IMR-90 (cell line): ENCODE measurements around the gene SCAF11. TPM values are rescaled to one million over a fixed set of nuclear protein-coding genes. Genes with fewer than 3 reads are reported as not detected.

ENCODE experiments used
- ATAC-seq: fragments of 200-7000 bp; cut with Tn5 transposase; 2 replicates; pipeline ENCODE4 v1.9.1; 2020; ENCODE audit warnings: low read depth, mild to moderate bottlenecking, moderate library complexity
- BruUV-seq: library from RNA; stranded (reverse); fragments of 400-500 nt; replicated peaks from 2 replicates; lab custom pipeline; 2021; lab: Mats Ljungman, UMichigan
- CTCF ChIA-PET: fragments of 300-600 bp; formaldehyde crosslinking; extraction: SDS; loops from one replicate; lab custom pipeline; 2021; ENCODE audit warnings: antibody characterized with exemption; lab: Yijun Ruan, JAX
- POLR2A ChIA-PET: fragments of 300-600 bp; sonication (Branson Sonifier 250); formaldehyde crosslinking; loops from one replicate; lab custom pipeline; 2022; ENCODE audit warnings: antibody characterized with exemption; ENCODE audit not compliant: unreplicated experiment; lab: Charles Lee
- DNase-seq: peaks from one replicate; pipeline ENCODE4 v3.0.0; 2013
- H2AFZ ChIP-seq: replicated peaks from 2 replicates; pipeline ENCODE3; 2013; ENCODE audit warnings: low read length, mild to moderate bottlenecking; ENCODE audit not compliant: poor library complexity
- H2AK5ac ChIP-seq: 2 replicates; pipeline ENCODE4 v1.6.1; 2013; ENCODE audit warnings: low read depth, low read length, inconsistent platforms
- H2AK9ac ChIP-seq: replicated peaks from 2 replicates; pipeline ENCODE3; 2013; ENCODE audit warnings: mild to moderate bottlenecking, low read depth, low read length, moderate library complexity; ENCODE audit not compliant: poor library complexity
- H2BK120ac ChIP-seq: 2 replicates; pipeline ENCODE4 v1.6.1; 2013; ENCODE audit warnings: low read depth, low read length, inconsistent platforms
- H2BK15ac ChIP-seq: 3 replicates; pipeline ENCODE4 v1.6.1; 2013; ENCODE audit warnings: low read depth, low read length, inconsistent platforms
- H2BK20ac ChIP-seq: 2 replicates; pipeline ENCODE4 v1.6.1; 2013; ENCODE audit warnings: low read depth, mild to moderate bottlenecking, inconsistent platforms, low read length, moderate library complexity
- H2BK5ac ChIP-seq: 2 replicates; pipeline ENCODE4 v1.6.1; 2013; ENCODE audit warnings: mild to moderate bottlenecking, low read depth, low read length, inconsistent platforms; ENCODE audit not compliant: poor library complexity, severe bottlenecking
- H3K14ac ChIP-seq: replicated peaks from 2 replicates; pipeline ENCODE4 v1.6.1; 2013; ENCODE audit warnings: low read depth, low read length, inconsistent platforms
- H3K18ac ChIP-seq: 2 replicates; pipeline ENCODE4 v1.6.1; 2013; ENCODE audit warnings: low read depth, low read length, control low read depth
- H3K23ac ChIP-seq: 2 replicates; pipeline ENCODE4 v1.6.1; 2013; ENCODE audit warnings: low read depth, low read length, inconsistent platforms
- H3K27ac ChIP-seq: 2 replicates; pipeline ENCODE4 v1.5.1; 2013; ENCODE audit warnings: mild to moderate bottlenecking, control low read depth, low read length; ENCODE audit not compliant: insufficient read depth
- H3K27me3 ChIP-seq: 2 replicates; pipeline ENCODE4 v1.6.1; 2013; ENCODE audit warnings: low read length; ENCODE audit not compliant: control insufficient read depth, insufficient read depth
- H3K36me3 ChIP-seq: 2 replicates; pipeline ENCODE4 v1.6.1; 2013; ENCODE audit warnings: low read length, mixed read lengths; ENCODE audit not compliant: control insufficient read depth, insufficient read depth
- H3K4ac ChIP-seq: 2 replicates; pipeline ENCODE4 v1.6.1; 2013; ENCODE audit warnings: low read depth, low read length, inconsistent platforms
- H3K4me1 ChIP-seq: 2 replicates; pipeline ENCODE4 v1.6.1; 2013; ENCODE audit warnings: low read length, mixed read lengths; ENCODE audit not compliant: control insufficient read depth, insufficient read depth
- H3K4me2 ChIP-seq: 2 replicates; pipeline ENCODE4 v1.6.1; 2013; ENCODE audit warnings: low read depth, mild to moderate bottlenecking, control low read depth, low read length, moderate library complexity
- H3K4me3 ChIP-seq: 2 replicates; pipeline ENCODE4 v1.5.1; 2013; ENCODE audit warnings: low read depth, mild to moderate bottlenecking, control low read depth, low read length, moderate library complexity; ENCODE audit not compliant: insufficient read depth
- H3K56ac ChIP-seq: 2 replicates; pipeline ENCODE4 v1.6.1; 2013; ENCODE audit warnings: low read length, inconsistent platforms; ENCODE audit not compliant: insufficient read depth; ENCODE audit errors: extremely low read depth
- H3K79me1 ChIP-seq, 2 experiments: 2 replicates each; pipeline ENCODE4 v1.6.1; 2013; ENCODE audit warnings: low read length in 2 of 2, inconsistent platforms in 1 of 2, low read depth in 1 of 2
- H3K9ac ChIP-seq: 2 replicates; pipeline ENCODE4 v1.6.1; 2013; ENCODE audit warnings: low read depth, low read length, control low read depth
- H3K9me1 ChIP-seq: 2 replicates; pipeline ENCODE4 v1.6.1; 2013; ENCODE audit warnings: low read length, inconsistent platforms; ENCODE audit not compliant: insufficient read depth
- H3K9me3 ChIP-seq: 2 replicates; pipeline ENCODE4 v1.6.1; 2013; ENCODE audit warnings: low read length; ENCODE audit not compliant: control insufficient read depth, insufficient read depth
- H4K20me1 ChIP-seq: 2 replicates; pipeline ENCODE4 v1.6.1; 2013; ENCODE audit warnings: low read length, inconsistent platforms; ENCODE audit not compliant: insufficient read depth
- H4K5ac ChIP-seq: 2 replicates; pipeline ENCODE4 v1.6.1; 2013; ENCODE audit warnings: mild to moderate bottlenecking, low read depth, low read length, control low read depth
- H4K8ac ChIP-seq, 2 experiments: 2 replicates each; pipeline ENCODE4 v1.6.1; 2013; ENCODE audit warnings: low read depth in 2 of 2, low read length in 2 of 2, control low read depth in 1 of 2, inconsistent platforms in 1 of 2
- H4K91ac ChIP-seq: 2 replicates; pipeline ENCODE4 v1.6.1; 2013; ENCODE audit warnings: low read depth, low read length, inconsistent platforms; ENCODE audit not compliant: insufficient read depth
- BHLHE40 ChIP-seq: fragments of 150-350 bp; IDR thresholded peaks from 2 replicates; pipeline ENCODE4 v1.6.1; 2016; ENCODE audit warnings: mild to moderate bottlenecking, low read depth, low read length
- CEBPB ChIP-seq: IDR thresholded peaks from 2 replicates; pipeline ENCODE4 v1.6.1; 2012; ENCODE audit warnings: low read depth, low read length, improper control_type of control experiment
- ELK1 ChIP-seq: fragments of 150-350 bp; IDR thresholded peaks from 2 replicates; pipeline ENCODE4 v1.6.1; 2016; ENCODE audit warnings: low read depth, mild to moderate bottlenecking, low read length, moderate library complexity, borderline replicate concordance
- RCOR1 ChIP-seq: IDR thresholded peaks from 2 replicates; pipeline ENCODE4 v1.6.1; 2012; ENCODE audit warnings: mild to moderate bottlenecking, low read length, improper control_type of control experiment; ENCODE audit not compliant: insufficient replicate concordance
- SMC3 ChIP-seq: fragments of 150-350 bp; IDR thresholded peaks from 2 replicates; pipeline ENCODE4 v1.6.1; 2016; ENCODE audit warnings: low read depth, mild to moderate bottlenecking, antibody characterized with exemption, low read length, moderate library complexity
- WGBS, 2 experiments: methylation state at CpG; one replicate each; pipeline versions ENCODE4 v1.1.5 to v1.1.7; 2013; ENCODE audit warnings: missing lambda C conversion rate in 2 of 2; ENCODE audit not compliant: insufficient read length in 1 of 2; ENCODE audit errors: extremely low coverage in 2 of 2; 5-methylcytosine and 5-hydroxymethylcytosine counted together
- dilution Hi-C: fragments of 300-500 bp; cut with HindIII; formaldehyde crosslinking; loops from one replicate; pipeline ENCODE4 v1.14.3; 2018; ENCODE audit warnings: low sequenced_read_pairs; ENCODE audit not compliant: unreplicated experiment
- in situ Hi-C: fragments of 300-500 bp; cut with MboI; formaldehyde crosslinking; loops from 3 replicates; pipeline ENCODE4 v1.14.3; 2019; ENCODE audit warnings: low sequenced_read_pairs, inconsistent platforms, mixed read lengths
- intact Hi-C: fragments of 100-400 bp; cut with micrococcal nuclease; formaldehyde crosslinking; loops from 2 replicates; pipeline ENCODE4 v1.10.0; 2022
- polyA plus RNA-seq, 3 experiments: library from polyadenylated mRNA; depleted of rRNA; stranded (reverse); fragments of >200 nt; gene quantifications; 2 replicates each; pipeline ENCODE4 v1.2.3, GENCODE V29; 2012; ENCODE audit warnings: low replicate concordance in 1 of 3
- total RNA-seq: library from RNA; depleted of rRNA; stranded (reverse); fragments of >200 nt; gene quantifications from 2 replicates; pipeline ENCODE4 v1.2.3, GENCODE V29; 2012
- TF ChIP-seq, protein P1 (sequence below): fragments of 150-350 bp; IDR thresholded peaks from 2 replicates; pipeline ENCODE4 v1.6.1; 2017; ENCODE audit warnings: mild to moderate bottlenecking, antibody characterized with exemption, low read length, low read depth

The SCAF11 gene
- total and polyA plus RNA-seq, 2 of the 4 experiments (the other 2 are of a cell fraction), result 33.9 to 70.4 TPM

DNA sequence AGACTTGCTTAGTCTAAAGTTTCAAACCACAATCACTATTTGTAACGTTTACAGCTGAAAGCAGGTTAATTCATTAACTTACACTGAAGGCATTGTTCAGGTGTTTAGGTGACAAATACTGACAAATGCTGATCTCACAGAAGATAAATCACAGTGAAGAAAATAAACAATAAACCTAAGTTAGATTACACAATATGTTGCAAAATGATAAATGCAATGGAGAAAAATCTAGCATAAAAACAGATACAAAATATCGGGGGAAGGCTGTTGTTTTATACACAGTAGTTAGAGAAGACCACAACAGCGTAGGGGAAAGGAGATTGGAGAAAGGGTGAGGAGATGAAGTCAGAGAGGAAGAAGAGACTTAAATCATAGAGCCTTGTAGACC is 3.0 kb downstream of the SCAF11 start:
- Histone ChIP-seq H3K27ac (no peak overlapping the region), H3K36me3 (0 out of 2 replicates have a peak, but pooled peaks cover 2% of the 10 kb centered on the region), H3K18ac (no peak overlapping the region), H4K8ac (no peak overlapping the region), H4K91ac (no peak overlapping the region), H3K56ac (no peak overlapping the region), H3K9me3 (no peaks in the 10 kb centered on the region), H2BK5ac (no peak overlapping the region), H4K20me1 (peaks cover 48% of the 10 kb centered on the region), H3K9me1 (peaks cover 4% of the 10 kb centered on the region; the same call in 1 of the 2 replicates), H2AFZ (no peak overlapping the region), H3K4me2 (peak overlapping the region; percentile 14; the same call in 1 of the 2 replicates), H3K4me1 (peaks cover 3% of the 10 kb centered on the region; the same call in 1 of the 2 replicates), H3K9ac (no peak overlapping the region), H3K23ac (peak overlapping the region; percentile 55; the same call in 1 of the 2 replicates), H4K5ac (no peak overlapping the region), H2AK9ac (no peak overlapping the region), H2AK5ac (no peak overlapping the region), H2BK15ac (no peak overlapping the region), H2BK120ac (no peak overlapping the region), H3K4me3 (no peak overlapping the region), H2BK20ac (no peak overlapping the region), H3K4ac (no peak overlapping the region), H3K14ac (no peak overlapping the region; the same call in 1 of the 2 replicates), H3K79me1 (peaks cover 0 to 48% of the 10 kb centered on the region in 2 experiments; a peak in 2 of 4 replicates), H3K27me3 (no peaks in the 10 kb centered on the region)
- no peak for ATAC-seq
- ChIA-PET CTCF (no interaction called here), POLR2A (no interaction called here)
- intact Hi-C loops (loop anchor here (5.0 kb wide), 1 partner anchor 75 kb away; no protein-coding TSS in a partner anchor), dilution Hi-C loops (no loop called here), in situ Hi-C loops (no loop called here)
- DNase-seq, result no peak
- TF ChIP-seq RCOR1 (no peak), SMC3 (no peak), BHLHE40 (no peak), CEBPB (peak; percentile 59), ELK1 (no peak)
- TF ChIP-seq, protein P1, sequence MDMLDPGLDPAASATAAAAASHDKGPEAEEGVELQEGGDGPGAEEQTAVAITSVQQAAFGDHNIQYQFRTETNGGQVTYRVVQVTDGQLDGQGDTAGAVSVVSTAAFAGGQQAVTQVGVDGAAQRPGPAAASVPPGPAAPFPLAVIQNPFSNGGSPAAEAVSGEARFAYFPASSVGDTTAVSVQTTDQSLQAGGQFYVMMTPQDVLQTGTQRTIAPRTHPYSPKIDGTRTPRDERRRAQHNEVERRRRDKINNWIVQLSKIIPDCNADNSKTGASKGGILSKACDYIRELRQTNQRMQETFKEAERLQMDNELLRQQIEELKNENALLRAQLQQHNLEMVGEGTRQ, result no peak
- WGBS, 2 experiments, result 60% methylated on average over 1 of the region's 3 CpGs; no CpG with 5 or more reads in 1 of the 2 experiments
- BruUV-seq, result no TSS peak
